Neural cell (in vitro differentiated cells): ENCODE results near the gene RTN4.

Experiments used
- CTCF ChIP-seq: fragments of 450-650 bp; IDR thresholded peaks from 2 replicates; pipeline ENCODE4 v1.5.1; 2014; ENCODE audit warnings: antibody characterized with exemption, mild to moderate bottlenecking, moderate library complexity; ENCODE audit not compliant: poor library complexity, severe bottlenecking
- EZH2 ChIP-seq: fragments of 200-600, 300-800 bp; shearing (Covaris generic), sonication (generic); IDR thresholded peaks from 2 replicates; pipeline ENCODE4 v1.6.1; 2014; ENCODE audit warnings: antibody characterized with exemption, low read length, borderline replicate concordance, mild to moderate bottlenecking; ENCODE audit not compliant: insufficient read depth, poor library complexity, severe bottlenecking
- MXI1 ChIP-seq: fragments of 450-650 bp; conservative IDR thresholded peaks from 2 replicates; pipeline ENCODE4 v1.6.1; 2014; ENCODE audit warnings: antibody characterized with exemption, mild to moderate bottlenecking; ENCODE audit not compliant: poor library complexity, severe bottlenecking
- POLR2AphosphoS5 ChIP-seq: IDR thresholded peaks from 2 replicates; pipeline ENCODE4 v1.6.1; 2012

- no peak for TF ChIP-seq CTCF
- TF ChIP-seq EZH2, result no peak
- TF ChIP-seq POLR2AphosphoS5, result no peak
- TF ChIP-seq MXI1, result no peak
These were observed 80.3 kb downstream of the RTN4 start for GRCh38 chr2:54969940-54970338.
